Peyer's patch (tissue), 4 donors: ENCODE data around the gene PHRF1.

Experiments used
- CTCF ChIP-seq, 6 experiments: fragments of 450-650 bp in 4 of 6; fragments of 200-600 bp in 2 of 6; sonication (generic) in 1 of 6; IDR thresholded peaks; one replicate each; pipeline ENCODE4 v1.5.1; 2017 to 2019; ENCODE audit warnings: antibody characterized with exemption in 6 of 6, mild to moderate bottlenecking in 3 of 6, moderate library complexity in 1 of 6
- POLR2A ChIP-seq, 2 donors: fragments of 450-650 bp; IDR thresholded peaks; one replicate each; pipeline ENCODE4 v1.5.1; 2017; ENCODE audit warnings: antibody characterized with exemption in 2 of 2, mild to moderate bottlenecking in 2 of 2, moderate library complexity in 2 of 2

GRCh38 chr11:593347-593746 lies 17.1 kb downstream of the PHRF1 start:
- TF ChIP-seq CTCF (IDR thresholded peaks at IDR 0.05) (no peak), POLR2A (IDR thresholded peaks at IDR 0.05) (no peak)
